Placental epithelial cell (primary cell): ENCODE measurements around the gene DOCK8. TPM values are rescaled to one million over a fixed set of nuclear protein-coding genes. Genes with fewer than 3 reads are reported as not detected.

Experiments
- total RNA-seq: library from RNA; depleted of rRNA; stranded (reverse); fragments of >200 nt; gene quantifications from 2 replicates; pipeline ENCODE4 v1.2.3, GENCODE V29; 2012

Gene DOCK8
- 1.6 and 2.0 TPM in 2 replicates for total RNA-seq

DNA sequence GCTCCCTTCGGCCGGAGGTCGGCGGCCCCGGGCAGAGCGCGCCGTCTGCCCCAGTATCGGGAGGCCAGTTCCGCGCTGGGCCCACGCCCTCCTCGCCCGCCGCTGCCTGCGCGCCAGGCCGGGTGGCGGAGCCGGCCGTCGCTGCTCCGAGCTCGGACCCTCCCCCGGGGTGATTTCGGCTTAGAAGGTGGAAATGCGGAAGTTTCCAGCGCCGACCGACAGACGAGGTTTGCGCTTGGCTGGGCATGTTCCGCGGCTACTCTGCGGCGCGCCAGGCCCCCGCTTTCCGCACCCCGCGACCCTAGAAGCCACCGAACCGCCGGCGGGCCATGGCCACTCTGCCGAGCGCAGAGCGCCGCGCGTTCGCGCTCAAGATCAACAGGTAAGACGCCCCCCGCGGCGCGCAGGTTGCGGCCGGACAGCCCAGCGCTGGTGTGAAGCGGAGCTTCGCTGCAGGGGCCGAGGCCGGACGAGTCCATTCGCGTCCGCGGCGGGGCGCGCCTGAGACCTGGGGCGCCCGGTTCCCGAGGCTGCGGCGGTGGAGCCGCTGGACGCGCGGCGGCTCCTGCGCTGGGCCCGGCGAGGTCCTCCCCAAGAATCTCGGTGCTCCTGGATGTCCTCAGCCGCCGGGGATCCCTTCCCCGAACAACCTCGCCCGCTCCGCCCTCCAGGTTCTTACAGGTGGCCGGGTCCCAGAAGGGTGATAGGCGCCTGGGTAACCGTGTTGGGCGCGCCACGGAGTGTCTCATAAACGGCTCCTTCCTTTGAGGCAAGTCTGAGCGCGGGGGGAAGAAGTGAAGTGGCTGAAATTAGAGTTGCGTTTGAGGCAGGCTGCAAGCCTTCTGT, at the start of gene DOCK8:
Gene DOCK8, plus strand, starts transcription at position 218 of the 846 bp plus-strand sequence. Its CDS starts 112 bp downstream, at position 330.

GRCh38 chr9:178970-179383, 35.7 kb upstream of the DOCK8 start, which contains the start of gene ZNG1A:
ZNG1A (minus strand) TSS chr9:179056; CDS start chr9:178969, 87 bp downstream.

GRCh38 chr9:503881-504852, 289.5 kb downstream of the DOCK8 start, which contains the start of gene KANK1:
KANK1 (plus strand) TSS chr9:504695.

Other genes with a start within 250 kb of the DOCK8 start
- gene WASHC1, start 185.4 kb upstream of the DOCK8 start, total RNA-seq, result 2.8 and 7.1 TPM in 2 replicates
- under 0.01 TPM in 1 of 2 replicates, not detected in the other for gene FOXD4, start 96.4 kb upstream of the DOCK8 start, total RNA-seq
- gene ZNG1A, start 35.8 kb upstream of the DOCK8 start, total RNA-seq, result 9.4 and 15.7 TPM in 2 replicates